HepG2 (cell line): ENCODE data around the gene ANGPTL7.

Experiments used
- CCDC6 ChIP-seq: sonication (generic); formaldehyde crosslinking; IDR thresholded peaks from 2 replicates; pipeline ENCODE4 v1.8.1; 2022; ENCODE audit warnings: mild to moderate bottlenecking, missing genetic modification reagents, moderate library complexity
- ELF1 ChIP-seq: sonication (generic); formaldehyde crosslinking; IDR thresholded peaks from 2 replicates; pipeline ENCODE4 v1.4.0; 2020; ENCODE audit warnings: missing genetic modification reagents
- MAFK ChIP-seq, 2 experiments: IDR thresholded peaks in 1 of 2; conservative IDR thresholded peaks in 1 of 2; 2 replicates each; pipeline ENCODE4 v1.6.1; 2011; ENCODE audit warnings: improper control_type of control experiment in 2 of 2, low read length in 2 of 2
- POLR2A ChIP-seq, 2 experiments: IDR thresholded peaks; 2 replicates each; pipeline ENCODE4 v1.6.1; 2011; ENCODE audit warnings: low read depth in 2 of 2, low read length in 2 of 2, mild to moderate bottlenecking in 1 of 2, moderate library complexity in 1 of 2; ENCODE audit not compliant: insufficient read depth in 1 of 2
- SIN3A ChIP-seq: IDR thresholded peaks from 2 replicates; pipeline ENCODE4 v1.6.1; 2011; ENCODE audit warnings: low read depth, mild to moderate bottlenecking, control low read depth, low read length, borderline replicate concordance
- SP1 ChIP-seq, 2 experiments: fragments of 450-650 bp in 1 of 2; sonication (generic) in 1 of 2; formaldehyde crosslinking in 1 of 2; IDR thresholded peaks; 2 replicates each; pipeline versions ENCODE4 v1.4.0 to v1.6.1; 2016 to 2020; ENCODE audit warnings: missing genetic modification reagents in 1 of 2
- ZNF224 ChIP-seq: sonication (generic); formaldehyde crosslinking; IDR thresholded peaks from 2 replicates; pipeline ENCODE4 v1.5.0; 2020; ENCODE audit warnings: mild to moderate bottlenecking, missing genetic modification reagents

DNA sequence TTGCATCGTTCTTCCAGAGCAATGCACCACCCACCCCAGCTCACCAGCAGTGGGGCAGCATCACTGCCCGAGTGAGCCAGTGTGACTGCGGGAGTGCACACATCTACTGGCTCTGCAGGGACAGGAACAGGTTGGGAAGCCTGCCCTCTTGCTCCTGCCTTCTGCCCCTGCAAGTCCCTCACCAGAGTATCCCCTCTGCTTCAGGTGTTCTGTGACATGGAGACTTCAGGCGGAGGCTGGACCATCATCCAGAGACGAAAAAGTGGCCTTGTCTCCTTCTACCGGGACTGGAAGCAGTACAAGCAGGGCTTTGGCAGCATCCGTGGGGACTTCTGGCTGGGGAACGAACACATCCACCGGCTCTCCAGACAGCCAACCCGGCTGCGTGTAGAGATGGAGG is 4.2 kb downstream of the ANGPTL7 start:
- TF ChIP-seq ELF1 (no peak), SP1 (IDR thresholded peaks at IDR 0.05) (no peak), SP1 (CRISPR knock-in tag; IDR thresholded peaks at IDR 0.05) (no peak), ZNF224 (no peak), CCDC6 (CRISPR knock-in tag) (no peak), SIN3A (no peak), POLR2A (IDR thresholded peaks at IDR 0.05; ENCODE audit: insufficient read depth in 1 of 2, low read depth in 2 of 2, low read length in 2 of 2) (no peak), MAFK (conservative IDR thresholded peaks at IDR 0.05 in 1 of 2, IDR thresholded peaks at IDR 0.05 in 1 of 2; ENCODE audit: low read length in 2 of 2) (no peak)
